ENCODE results near the gene CPT1C.

Gene CPT1C

GRCh38 chr19:49689133-49690078, 1.5 kb upstream of the CPT1C start, which contains the start of gene ADM5:
Gene ADM5 (plus strand): TSS chr19:49689594. CDS start chr19:49689838, 244 bp downstream.
- peak; percentile 90 for TF ChIP-seq CTCF (IDR thresholded peaks at IDR 0.05)
- no peak for TF ChIP-seq ZFX (IDR thresholded peaks at IDR 0.05; ENCODE audit: borderline replicate concordance)
- H3K27ac ChIP-seq, result peak within 1 kb of the TSS; percentile 87

- H3K27ac ChIP-seq, result peak overlapping the region; percentile 87
- TF ChIP-seq ZFX (IDR thresholded peaks at IDR 0.05; ENCODE audit: borderline replicate concordance), result no peak
- peak; percentile 69 for TF ChIP-seq CTCF (IDR thresholded peaks at IDR 0.05)
Observed at GRCh38 chr19:49690079-49690655, 749 bp upstream of the CPT1C start.

- H3K27ac ChIP-seq, result peak overlapping the region; percentile 87
Observed at GRCh38 chr19:49691243-49692146, 579 bp downstream of the CPT1C start.

GRCh38 chr19:49692147-49692506, 1.2 kb downstream of the CPT1C start:
- H3K27ac ChIP-seq, result no peak overlapping the region
- TF ChIP-seq ZFX (IDR thresholded peaks at IDR 0.05; ENCODE audit: borderline replicate concordance) (no peak), CTCF (IDR thresholded peaks at IDR 0.05) (no peak)

More at GRCh38 chr19:49691243-49692146, 579 bp downstream of the CPT1C start:
- no peak for TF ChIP-seq ZFX (IDR thresholded peaks at IDR 0.05; ENCODE audit: borderline replicate concordance)
- no peak for TF ChIP-seq CTCF (IDR thresholded peaks at IDR 0.05)

- no peak overlapping the region for H3K27ac ChIP-seq
- TF ChIP-seq CTCF (IDR thresholded peaks at IDR 0.05) (no peak), ZFX (IDR thresholded peaks at IDR 0.05; ENCODE audit: borderline replicate concordance) (no peak)
Observed at GRCh38 chr19:49696115-49696514, 5.2 kb downstream of the CPT1C start.

GRCh38 chr19:49696865-49697264, 5.9 kb downstream of the CPT1C start:
- H3K27ac ChIP-seq, result no peak overlapping the region
- TF ChIP-seq ZFX (IDR thresholded peaks at IDR 0.05; ENCODE audit: borderline replicate concordance), result no peak
- no peak for TF ChIP-seq CTCF (IDR thresholded peaks at IDR 0.05)
